HepG2 (cell line): Measurements from ENCODE around the gene SFXN2. TPM values are rescaled to one million over a fixed set of nuclear protein-coding genes. Genes with fewer than 3 reads are reported as not detected.

Source experiments
- ATAC-seq: fragments of 200-7000 bp; cut with Tn5 transposase; 3 replicates; pipeline ENCODE4 v1.9.1; 2020; ENCODE audit warnings: mild to moderate bottlenecking, moderate library complexity
- BruUV-seq: library from RNA; stranded (reverse); fragments of 400-500 nt; replicated peaks from 2 replicates; lab custom pipeline; 2021; lab: Mats Ljungman, UMichigan
- CTCF ChIA-PET: fragments of 300-600 bp; formaldehyde crosslinking; extraction: SDS; loops from one replicate; lab custom pipeline; 2021; ENCODE audit warnings: low total read pairs, inconsistent platforms, low intra/inter-chr PET ratio; lab: Yijun Ruan, JAX
- POLR2A ChIA-PET: fragments of 350-600 bp; sonication (Branson Sonifier 250); formaldehyde crosslinking; loops from one replicate; lab custom pipeline; 2020; ENCODE audit warnings: antibody characterized with exemption, inconsistent platforms; lab: Yijun Ruan, JAX
- DNase-seq: peaks from one replicate; pipeline ENCODE4 v3.0.0-alpha.2; 2015; ENCODE audit warnings: low spot score
- FAIRE-seq: peaks from 3 replicates; lab custom pipeline; 2011; peaks lifted over from hg19 to GRCh38; lab: Jason Lieb, UNC
- H2AFZ ChIP-seq: one replicate; pipeline ENCODE4 v1.6.1; 2011; ENCODE audit warnings: low read length, inconsistent platforms
- H3K27ac ChIP-seq: fragments of 300-600 bp; 3 replicates; pipeline ENCODE4 v1.8.0; 2011; ENCODE audit warnings: mixed run types, mild to moderate bottlenecking, mixed read lengths, low read length, inconsistent platforms; ENCODE audit not compliant: insufficient read depth; ENCODE audit errors: extremely low read length
- H3K27me3 ChIP-seq, 2 experiments: fragments of 200-600 bp in 1 of 2; 2 replicates in 1 of 2; 3 replicates in 1 of 2; pipeline versions ENCODE4 v1.6.0 to v1.8.0; 2011; ENCODE audit warnings: low read length in 2 of 2, mild to moderate bottlenecking in 2 of 2, moderate library complexity in 2 of 2, inconsistent platforms in 1 of 2; ENCODE audit not compliant: insufficient read depth in 2 of 2, control insufficient read depth in 1 of 2
- H3K36me3 ChIP-seq, 2 experiments: fragments of 200-600 bp in 1 of 2; replicated peaks in 1 of 2; 2 replicates in 1 of 2; 3 replicates in 1 of 2; pipeline versions ENCODE4 v1.5.1 to v1.8.0; 2011; ENCODE audit warnings: low read length in 2 of 2, inconsistent platforms in 1 of 2; ENCODE audit not compliant: insufficient read depth in 2 of 2, control insufficient read depth in 1 of 2
- H3K4me1 ChIP-seq: 2 replicates; pipeline ENCODE4 v1.5.1; 2012; ENCODE audit warnings: low read length, inconsistent platforms; ENCODE audit not compliant: insufficient read depth
- H3K4me2 ChIP-seq: 2 replicates; pipeline ENCODE4 v1.6.0; 2011; ENCODE audit warnings: low read depth, low read length, inconsistent platforms
- H3K4me3 ChIP-seq, 3 experiments: fragments of 200-600 bp in 1 of 3; sonication (generic), shearing (Covaris generic) in 1 of 3; replicated peaks in 1 of 3; 2 replicates each; pipeline ENCODE4 v1.5.1; 2011 to 2016; ENCODE audit warnings: low read length in 3 of 3, inconsistent platforms in 2 of 3, low read depth in 2 of 3, mild to moderate bottlenecking in 2 of 3, control low read depth in 1 of 3, mixed read lengths in 1 of 3; ENCODE audit not compliant: insufficient read depth in 1 of 3
- H3K79me2 ChIP-seq: one replicate; pipeline ENCODE4 v1.6.1; 2011; ENCODE audit warnings: low read length, inconsistent platforms; ENCODE audit not compliant: insufficient read depth
- H3K9ac ChIP-seq: 2 replicates; pipeline ENCODE4 v1.6.0; 2011; ENCODE audit warnings: mild to moderate bottlenecking, low read depth, low read length, inconsistent platforms; ENCODE audit not compliant: insufficient read depth
- H3K9me3 ChIP-seq: 2 replicates; pipeline ENCODE4 v1.5.1; 2012; ENCODE audit warnings: mild to moderate bottlenecking, low read length
- H4K20me1 ChIP-seq: 2 replicates; pipeline ENCODE4 v1.6.0; 2011; ENCODE audit warnings: inconsistent platforms, mild to moderate bottlenecking, low read length, moderate library complexity; ENCODE audit not compliant: insufficient read depth
- ARHGAP35 ChIP-seq: sonication (generic); formaldehyde crosslinking; IDR thresholded peaks from 2 replicates; pipeline ENCODE4 v1.9.0; 2022; ENCODE audit warnings: mild to moderate bottlenecking, inconsistent platforms, moderate library complexity, missing genetic modification reagents, borderline replicate concordance
- HMG20B ChIP-seq: conservative IDR thresholded peaks from 2 replicates; pipeline ENCODE4 v1.6.1; 2016; ENCODE audit warnings: missing genetic modification reagents, missing compliant biosample characterization
- HNRNPLL ChIP-seq: fragments of 200-400 bp; formaldehyde crosslinking; IDR thresholded peaks from 2 replicates; pipeline ENCODE4 v1.6.1; 2017; ENCODE audit warnings: mild to moderate bottlenecking, low read depth, low read length; ENCODE audit not compliant: poor library complexity, severe bottlenecking
- IKZF5 ChIP-seq: IDR thresholded peaks from 2 replicates; pipeline ENCODE4 v1.6.1; 2018; ENCODE audit warnings: missing genetic modification reagents, mild to moderate bottlenecking, missing compliant biosample characterization
- MLXIP ChIP-seq: sonication (generic); formaldehyde crosslinking; IDR thresholded peaks from 2 replicates; pipeline ENCODE4 v1.9.0; 2021; ENCODE audit warnings: missing genetic modification reagents, borderline replicate concordance
- MTA1 ChIP-seq: sonication (generic); formaldehyde crosslinking; IDR thresholded peaks from 2 replicates; pipeline ENCODE4 v1.4.0; 2020; ENCODE audit warnings: missing genetic modification reagents, mild to moderate bottlenecking, borderline replicate concordance
- NBN ChIP-seq: fragments of 450-650 bp; conservative IDR thresholded peaks from 2 replicates; pipeline ENCODE4 v1.6.1; 2017
- RARG ChIP-seq: sonication (generic); formaldehyde crosslinking; IDR thresholded peaks from 2 replicates; pipeline ENCODE4 v1.4.0; 2020; ENCODE audit warnings: low read depth, mild to moderate bottlenecking, missing genetic modification reagents
- RBM39 ChIP-seq: fragments of 200-400 bp; formaldehyde crosslinking; IDR thresholded peaks from one replicate; pipeline ENCODE4 v1.6.1; 2018; ENCODE audit warnings: antibody characterized with exemption, mild to moderate bottlenecking, low read depth, low read length; ENCODE audit not compliant: poor library complexity, severe bottlenecking
- SOX6 ChIP-seq, 2 experiments: fragments of 450-650 bp in 1 of 2; sonication (generic) in 1 of 2; formaldehyde crosslinking in 1 of 2; IDR thresholded peaks; 2 replicates each; pipeline versions ENCODE4 v1.4.0 to v1.6.1; 2017 to 2020; ENCODE audit warnings: antibody characterized with exemption in 1 of 2, mild to moderate bottlenecking in 1 of 2, missing genetic modification reagents in 1 of 2
- SRF ChIP-seq: IDR thresholded peaks from 2 replicates; pipeline ENCODE4 v1.6.1; 2011; ENCODE audit warnings: mild to moderate bottlenecking, low read depth, low read length, moderate library complexity
- ZNF124 ChIP-seq: sonication (generic); formaldehyde crosslinking; IDR thresholded peaks from 2 replicates; pipeline ENCODE4 v1.4.0; 2020; ENCODE audit warnings: missing genetic modification reagents
- ZNF335 ChIP-seq: sonication (generic); formaldehyde crosslinking; IDR thresholded peaks from 2 replicates; pipeline ENCODE4 v1.4.0; 2020; ENCODE audit warnings: missing genetic modification reagents
- ZNF557 ChIP-seq: sonication (generic); formaldehyde crosslinking; IDR thresholded peaks from 2 replicates; pipeline ENCODE4 v1.4.0; 2020; ENCODE audit warnings: missing genetic modification reagents
- ZNF891 ChIP-seq: sonication (generic); formaldehyde crosslinking; IDR thresholded peaks from 2 replicates; pipeline ENCODE4 v1.5.0; 2020; ENCODE audit warnings: mild to moderate bottlenecking, missing genetic modification reagents
- ZSCAN9 ChIP-seq: IDR thresholded peaks from 2 replicates; pipeline ENCODE4 v1.6.1; 2016; ENCODE audit warnings: borderline replicate concordance
- WGBS: methylation state at CpG from one replicate; pipeline ENCODE4 v1.1.6; 2017; ENCODE audit warnings: low lambda C conversion rate; 5-methylcytosine and 5-hydroxymethylcytosine counted together
- in situ Hi-C: cut with HindIII; loops from 2 replicates; pipeline ENCODE4 v1.10.0; 2017; ENCODE audit warnings: low pct_unique_long_range_greater_than_20kb; ENCODE audit not compliant: extremely low pct_ligation_motif_present
- intact Hi-C: fragments of 100-400 bp; cut with micrococcal nuclease; formaldehyde crosslinking; loops from one replicate; pipeline ENCODE4 v1.10.0; 2022; ENCODE audit not compliant: unreplicated experiment
- polyA plus RNA-seq, 8 experiments: library from polyadenylated mRNA; depleted of rRNA in 3 of 8; stranded (reverse) in 7 of 8; unstranded in 1 of 8; fragments of >200 nt; fragmentation: Illumina TruSeq in 4 of 8; extraction: Trizol in 4 of 8; gene quantifications; 2 replicates each; pipeline versions ENCODE4 v1.2.1 to v1.2.3, GENCODE V29; 2011 to 2016; ENCODE audit warnings: low read depth in 4 of 8, missing spikeins in 1 of 8, mixed read lengths in 1 of 8; ENCODE audit not compliant: insufficient read depth in 1 of 8
- total RNA-seq, 5 experiments: library from RNA; depleted of rRNA; stranded (reverse); fragments of >200 nt; fragmentation: Illumina TruSeq; extraction: Trizol; gene quantifications; 2 replicates each; pipeline ENCODE4 v1.2.3, GENCODE V29; 2016; ENCODE audit warnings: low read depth in 1 of 5

Gene SFXN2
- total and polyA plus RNA-seq, 2 of the 13 experiments (the other 11 are each of a cell fraction or from before 2014, with no cell fraction given) = 12.8 to 21.1 TPM

- H3K4me1 ChIP-seq = peaks cover 24% of the 10 kb centered on the region
Observed at GRCh38 chr10:102783568-102783967, 69.1 kb downstream of the SFXN2 start.

More at GRCh38 chr10:102783568-102783967, 69.1 kb downstream of the SFXN2 start:
- FAIRE-seq = no peak
- TF ChIP-seq NBN (no peak), SOX6 (IDR thresholded peaks at IDR 0.05) (no peak), SOX6 (CRISPR knock-in tag; IDR thresholded peaks at IDR 0.05) (no peak), ZNF557 (no peak), RARG (CRISPR knock-in tag) (no peak), SRF (no peak), ZNF124 (CRISPR knock-in tag) (no peak), MTA1 (CRISPR knock-in tag) (no peak), HNRNPLL (no peak), IKZF5 (CRISPR knock-in tag) (no peak), ARHGAP35 (no peak), HMG20B (no peak), ZSCAN9 (CRISPR knock-in tag) (no peak), RBM39 (no peak), ZNF891 (CRISPR knock-in tag) (no peak), ZNF335 (CRISPR knock-in tag) (no peak), MLXIP (CRISPR knock-in tag) (no peak)
- TF ChIP-seq, all 625 proteins: peak for 0
- Histone ChIP-seq H3K9ac (no peak overlapping the region), H2AFZ (no peak overlapping the region), H3K27ac (no peak overlapping the region), H3K79me2 (no peaks in the 10 kb centered on the region), H3K4me3 (no peak overlapping the region), H4K20me1 (no peaks in the 10 kb centered on the region), H3K4me2 (no peak overlapping the region), H3K27me3 (no peaks in the 10 kb centered on the region), H3K9me3 (no peaks in the 10 kb centered on the region), H3K36me3 (0 out of 5 replicates have a peak, but pooled peaks cover 0 to 1% of the 10 kb centered on the region in 2 experiments)
- ChIA-PET POLR2A (interaction anchor here (0.7 kb wide), 1 partner anchor 8 kb away, joined by 4 read pairs; no protein-coding TSS in a partner anchor), CTCF (no interaction called here)
- 60% methylated on average over 1 of the region's 1 CpG for WGBS
- BruUV-seq = no TSS peak
- DNase-seq (no peak), ATAC-seq (no peak)
- in situ Hi-C loops (no loop called here), intact Hi-C loops (no loop called here)
